Measurements from ENCODE around the gene NACA. TPM values are rescaled to one million over a fixed set of nuclear protein-coding genes. Genes with fewer than 3 reads are reported as not detected.

Gene NACA
- polyA plus RNA-seq, 2 donors = 1,812 to 2,103 TPM

DNA sequence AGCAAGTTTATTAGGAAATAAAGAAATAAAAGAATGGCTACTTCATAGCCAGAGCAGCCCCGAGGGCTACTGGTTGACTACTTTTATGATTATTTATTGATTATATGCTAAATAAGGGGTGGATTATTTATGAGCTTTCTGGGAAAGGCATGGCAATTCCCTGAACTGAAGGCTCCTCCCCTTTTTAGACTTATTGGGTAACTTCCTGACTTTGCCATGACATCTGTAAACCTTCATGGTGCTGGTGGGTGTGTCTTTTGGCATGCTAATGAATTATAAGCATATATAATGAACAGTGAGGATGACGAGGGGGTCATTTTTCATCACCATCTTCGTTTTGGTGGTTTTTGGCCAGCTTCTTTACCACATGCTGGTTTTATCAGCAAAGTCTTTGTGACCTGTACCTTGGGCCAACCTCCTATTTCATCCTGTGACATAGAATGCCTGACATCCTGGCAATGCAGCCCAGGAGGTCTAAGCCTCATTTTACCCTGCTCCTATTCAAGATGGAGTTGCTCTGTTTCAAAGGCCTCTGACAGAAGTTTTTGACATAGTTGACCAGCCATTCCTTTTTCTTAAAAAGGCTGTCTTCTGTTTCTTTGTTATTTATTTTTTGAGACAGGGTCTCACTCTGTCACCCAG lies 26.0 kb downstream of the NACA start:
- no peaks in the 10 kb centered on the region for H3K4me1 ChIP-seq (ENCODE audit: control insufficient read depth in 2 of 2, insufficient read depth in 2 of 2, low read length in 1 of 2)
- no peak overlapping the region for H3K27ac ChIP-seq (ENCODE audit: low read depth in 2 of 2, low read length in 1 of 2)
- no peaks in the 10 kb centered on the region for H3K27me3 ChIP-seq (ENCODE audit: control insufficient read depth in 1 of 2, insufficient read depth in 2 of 2, low read length in 2 of 2)
- 72 to 77% methylated on average over 3 of the region's 3 CpGs for WGBS, 2 donors
- no peak overlapping the region for H3K4me3 ChIP-seq (ENCODE audit: low read depth in 1 of 2, low read length in 2 of 2)
- H3K36me3 ChIP-seq (ENCODE audit: control insufficient read depth in 2 of 2, insufficient read depth in 2 of 2, low read length in 1 of 2) = no peaks in the 10 kb centered on the region
- no peaks in the 10 kb centered on the region for H3K9me3 ChIP-seq (ENCODE audit: control insufficient read depth in 2 of 2, insufficient read depth in 1 of 2, low read depth in 1 of 2, low read length in 1 of 2)

DNA sequence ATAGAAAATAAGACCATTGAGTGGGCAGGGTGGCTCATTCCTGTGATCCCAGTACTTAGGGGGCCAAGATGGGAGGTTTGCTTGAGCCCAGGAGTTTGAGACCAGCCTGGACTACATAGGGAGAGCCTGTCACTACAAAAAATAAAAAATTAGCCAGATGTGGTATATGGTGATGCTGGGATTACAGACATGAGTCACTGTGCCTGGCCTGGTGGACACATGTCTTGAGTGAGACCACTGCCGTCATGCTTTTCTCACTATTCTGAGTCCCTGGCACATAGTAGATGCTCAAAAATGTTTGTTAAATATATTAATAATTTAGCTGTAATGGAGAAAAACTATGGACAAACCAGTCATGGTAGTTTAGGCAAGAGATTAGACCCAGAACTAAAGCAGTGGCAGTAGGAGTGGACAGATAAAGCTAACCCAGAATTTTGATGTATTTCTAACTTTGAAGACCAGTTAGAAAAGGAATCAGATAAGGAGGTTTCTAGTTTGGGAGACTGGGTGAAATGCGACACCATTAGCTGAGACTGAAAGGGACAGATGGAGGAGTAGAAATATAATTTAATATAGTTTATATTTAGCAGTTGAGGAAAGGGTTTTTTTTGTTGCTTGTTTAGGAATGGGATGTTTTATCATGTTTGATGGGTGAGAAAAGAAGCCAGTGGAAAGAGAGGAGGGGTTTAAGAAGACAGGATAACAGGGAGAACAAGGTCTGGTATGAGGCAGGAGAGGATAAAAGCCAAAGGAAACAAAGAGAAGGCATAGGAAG lies 29.6 kb downstream of the NACA start:
- no peaks in the 10 kb centered on the region for H3K4me1 ChIP-seq (ENCODE audit: control insufficient read depth in 2 of 2, insufficient read depth in 2 of 2, low read length in 1 of 2)
- 75 to 78% methylated on average over 2 of the region's 2 CpGs for WGBS, 2 donors
- no peak overlapping the region for H3K27ac ChIP-seq (ENCODE audit: low read depth in 2 of 2, low read length in 1 of 2)
- H3K4me3 ChIP-seq (ENCODE audit: low read depth in 1 of 2, low read length in 2 of 2) = no peak overlapping the region
- no peaks in the 10 kb centered on the region for H3K27me3 ChIP-seq (ENCODE audit: control insufficient read depth in 1 of 2, insufficient read depth in 2 of 2, low read length in 2 of 2)
- no peaks in the 10 kb centered on the region for H3K36me3 ChIP-seq (ENCODE audit: control insufficient read depth in 2 of 2, insufficient read depth in 2 of 2, low read length in 1 of 2)
- H3K9me3 ChIP-seq (ENCODE audit: control insufficient read depth in 2 of 2, insufficient read depth in 1 of 2, low read depth in 1 of 2, low read length in 1 of 2) = no peaks in the 10 kb centered on the region

DNA sequence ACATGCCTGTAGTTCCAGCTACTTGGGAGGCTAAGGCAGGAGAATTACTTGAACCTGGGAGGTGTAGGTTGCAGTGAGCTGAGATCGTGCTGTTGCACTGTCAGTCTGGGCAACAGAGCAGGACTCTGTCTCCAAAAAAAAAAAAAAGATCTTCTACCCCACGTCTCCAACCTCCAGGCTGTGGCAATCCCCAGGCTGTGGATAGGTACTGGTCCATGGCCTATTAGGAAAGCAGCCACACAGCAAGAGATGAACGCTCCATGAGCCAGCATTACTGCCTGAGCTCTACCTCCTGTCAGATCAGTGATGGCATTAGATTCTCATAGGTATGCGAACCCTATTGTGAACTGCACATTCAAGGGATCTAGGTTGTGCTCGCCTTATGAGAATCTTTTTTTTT lies 30.9 kb downstream of the NACA start:
- H3K27me3 ChIP-seq (ENCODE audit: control insufficient read depth in 1 of 2, insufficient read depth in 2 of 2, low read length in 2 of 2) = no peaks in the 10 kb centered on the region
- H3K4me3 ChIP-seq (ENCODE audit: low read depth in 1 of 2, low read length in 2 of 2) = no peak overlapping the region
- no peak overlapping the region for H3K27ac ChIP-seq (ENCODE audit: low read depth in 2 of 2, low read length in 1 of 2)
- WGBS, 2 donors = 84 to 86% methylated on average over 5 of the region's 5 CpGs
- H3K4me1 ChIP-seq (ENCODE audit: control insufficient read depth in 2 of 2, insufficient read depth in 2 of 2, low read length in 1 of 2) = no peaks in the 10 kb centered on the region
- H3K36me3 ChIP-seq (ENCODE audit: control insufficient read depth in 2 of 2, insufficient read depth in 2 of 2, low read length in 1 of 2) = no peaks in the 10 kb centered on the region
- H3K9me3 ChIP-seq (ENCODE audit: control insufficient read depth in 2 of 2, insufficient read depth in 1 of 2, low read depth in 1 of 2, low read length in 1 of 2) = no peaks in the 10 kb centered on the region

DNA sequence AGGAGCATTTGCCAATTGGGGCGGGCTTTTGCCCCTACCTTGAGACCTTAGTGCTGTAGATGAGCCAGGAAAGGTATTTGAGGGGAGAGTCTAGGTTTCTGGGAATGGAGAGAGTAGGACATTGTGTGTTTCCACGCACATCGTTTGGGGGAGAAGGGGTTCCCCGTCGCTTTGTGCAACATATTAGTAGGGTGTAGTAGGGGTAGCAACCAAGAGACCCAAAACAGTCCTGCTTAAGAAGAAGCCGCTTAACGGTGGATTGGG lies 36.3 kb downstream of the NACA start:
- no peaks in the 10 kb centered on the region for H3K4me1 ChIP-seq (ENCODE audit: control insufficient read depth in 2 of 2, insufficient read depth in 2 of 2, low read length in 1 of 2)
- H3K9me3 ChIP-seq (ENCODE audit: control insufficient read depth in 2 of 2, insufficient read depth in 1 of 2, low read depth in 1 of 2, low read length in 1 of 2) = no peaks in the 10 kb centered on the region
- 1 to 2% methylated on average over 7 of the region's 7 CpGs for WGBS, 2 donors
- peak overlapping the region; percentile 36 to 96 for H3K4me3 ChIP-seq (ENCODE audit: low read depth in 1 of 2, low read length in 2 of 2)
- no peaks in the 10 kb centered on the region for H3K36me3 ChIP-seq (ENCODE audit: control insufficient read depth in 2 of 2, insufficient read depth in 2 of 2, low read length in 1 of 2)
- H3K27me3 ChIP-seq (ENCODE audit: control insufficient read depth in 1 of 2, insufficient read depth in 2 of 2, low read length in 2 of 2) = no peaks in the 10 kb centered on the region
- H3K27ac ChIP-seq (ENCODE audit: low read depth in 2 of 2, low read length in 1 of 2) = peak overlapping the region; percentile 96 to 100

DNA sequence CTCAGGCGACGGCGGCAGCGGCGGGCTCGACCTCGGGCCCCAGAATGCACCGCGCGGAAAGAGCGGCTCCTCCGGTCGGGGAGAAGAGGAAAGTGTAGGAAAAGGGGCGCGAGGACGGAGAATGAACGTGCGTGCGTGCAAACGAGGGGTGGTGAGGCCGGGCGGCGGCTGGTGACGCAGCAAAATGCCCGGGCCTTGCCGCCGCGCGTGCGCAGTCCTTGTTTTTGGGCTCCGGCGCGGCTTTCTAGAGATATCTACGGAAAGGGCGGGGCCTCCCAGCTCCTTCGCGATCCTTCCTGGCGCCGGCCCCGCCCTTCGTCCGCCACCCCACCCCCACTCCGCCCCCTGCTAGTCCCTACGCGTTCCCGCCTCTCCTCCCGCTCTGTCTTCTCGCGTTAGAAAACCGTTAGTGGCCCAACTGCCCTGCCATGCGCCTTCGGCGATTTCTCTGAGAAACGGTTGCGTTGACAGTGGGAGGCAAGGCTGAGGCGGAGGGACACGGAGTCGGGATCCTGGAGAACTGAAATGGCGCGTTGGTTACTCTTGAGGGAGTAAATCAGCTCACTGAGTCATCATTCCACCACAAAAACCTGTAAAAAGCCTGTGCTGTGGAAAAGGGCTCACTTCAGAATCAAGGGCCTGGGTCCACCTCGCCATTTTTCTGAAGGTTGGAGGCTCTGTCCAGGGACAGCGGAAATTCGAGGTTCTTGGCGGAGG lies 36.8 kb downstream of the NACA start, which contains the start of gene PTGES3:
PTGES3 (minus strand) TSS at position 156 of the 717 bp plus-strand sequence. CDS start 285 bp downstream, outside the sequence.
- Histone ChIP-seq H3K4me1 (ENCODE audit: control insufficient read depth in 2 of 2, insufficient read depth in 2 of 2, low read length in 1 of 2) (no peaks in the 10 kb centered on the region), H3K4me3 (ENCODE audit: low read depth in 1 of 2, low read length in 2 of 2) (peak within 1 kb of the TSS; percentile 90 to 96), H3K36me3 (ENCODE audit: control insufficient read depth in 2 of 2, insufficient read depth in 2 of 2, low read length in 1 of 2) (no peaks in the 10 kb centered on the region), H3K9me3 (ENCODE audit: control insufficient read depth in 2 of 2, insufficient read depth in 1 of 2, low read depth in 1 of 2, low read length in 1 of 2) (no peaks in the 10 kb centered on the region), H3K27ac (ENCODE audit: low read depth in 2 of 2, low read length in 1 of 2) (peak within 1 kb of the TSS; percentile 96 to 100), H3K27me3 (ENCODE audit: control insufficient read depth in 1 of 2, insufficient read depth in 2 of 2, low read length in 2 of 2) (no peaks in the 10 kb centered on the region)
- WGBS, 2 donors = 0 to 1% methylated on average over 61 to 64 of the region's 64 CpGs

DNA sequence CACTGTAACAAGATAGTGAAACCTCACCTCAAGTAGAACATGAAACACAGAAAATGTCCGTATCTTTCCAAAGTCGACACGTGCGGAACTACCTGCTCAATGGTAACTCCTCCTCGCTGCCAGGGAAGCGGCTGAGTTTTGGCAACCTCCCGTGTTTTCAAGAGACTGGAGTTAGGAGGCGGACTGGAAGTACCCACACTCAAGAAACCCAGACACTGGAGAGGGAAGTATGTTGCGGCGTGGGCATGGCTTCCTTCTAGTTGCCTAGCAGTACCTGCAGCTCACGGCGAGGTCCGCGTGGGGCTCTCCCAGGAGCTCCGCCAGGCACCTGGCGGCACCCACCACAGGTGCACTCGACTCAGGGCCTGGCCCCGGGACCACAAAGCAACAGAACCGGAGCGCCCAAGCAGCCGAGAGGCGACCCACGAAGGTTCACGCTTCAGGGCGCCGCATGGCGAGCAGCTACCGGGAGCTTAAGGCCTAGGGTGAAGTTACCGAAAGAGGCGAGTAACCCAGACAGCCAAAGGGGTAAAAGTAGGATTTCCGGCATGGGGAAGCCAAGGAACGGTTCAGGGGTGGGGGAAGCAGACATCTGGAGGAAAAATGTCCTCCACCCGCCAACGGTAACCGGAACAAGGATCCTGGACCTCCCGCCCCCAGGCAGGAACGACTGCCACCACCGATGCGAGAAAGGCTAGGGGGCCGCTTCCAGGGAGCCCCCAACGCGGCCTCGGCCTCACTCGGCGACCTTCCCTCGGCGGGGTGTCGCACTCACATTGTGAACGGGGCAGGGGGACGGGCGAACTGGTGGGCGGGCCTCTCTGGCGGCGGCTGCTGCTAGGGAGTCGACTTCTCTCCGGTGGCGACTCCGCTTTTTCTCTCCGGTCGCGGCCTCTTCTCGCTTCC lies 37.6 kb downstream of the NACA start:
- peak overlapping the region; percentile 96 to 100 for H3K27ac ChIP-seq (ENCODE audit: low read depth in 2 of 2, low read length in 1 of 2)
- no peaks in the 10 kb centered on the region for H3K27me3 ChIP-seq (ENCODE audit: control insufficient read depth in 1 of 2, insufficient read depth in 2 of 2, low read length in 2 of 2)
- 0% methylated on average over 57 to 62 of the region's 62 CpGs for WGBS, 2 donors
- no peaks in the 10 kb centered on the region for H3K9me3 ChIP-seq (ENCODE audit: control insufficient read depth in 2 of 2, insufficient read depth in 1 of 2, low read depth in 1 of 2, low read length in 1 of 2)
- H3K36me3 ChIP-seq (ENCODE audit: control insufficient read depth in 2 of 2, insufficient read depth in 2 of 2, low read length in 1 of 2) = no peaks in the 10 kb centered on the region
- H3K4me3 ChIP-seq (ENCODE audit: low read depth in 1 of 2, low read length in 2 of 2) = peak overlapping the region; percentile 90 to 96
- H3K4me1 ChIP-seq (ENCODE audit: control insufficient read depth in 2 of 2, insufficient read depth in 2 of 2, low read length in 1 of 2) = no peaks in the 10 kb centered on the region

DNA sequence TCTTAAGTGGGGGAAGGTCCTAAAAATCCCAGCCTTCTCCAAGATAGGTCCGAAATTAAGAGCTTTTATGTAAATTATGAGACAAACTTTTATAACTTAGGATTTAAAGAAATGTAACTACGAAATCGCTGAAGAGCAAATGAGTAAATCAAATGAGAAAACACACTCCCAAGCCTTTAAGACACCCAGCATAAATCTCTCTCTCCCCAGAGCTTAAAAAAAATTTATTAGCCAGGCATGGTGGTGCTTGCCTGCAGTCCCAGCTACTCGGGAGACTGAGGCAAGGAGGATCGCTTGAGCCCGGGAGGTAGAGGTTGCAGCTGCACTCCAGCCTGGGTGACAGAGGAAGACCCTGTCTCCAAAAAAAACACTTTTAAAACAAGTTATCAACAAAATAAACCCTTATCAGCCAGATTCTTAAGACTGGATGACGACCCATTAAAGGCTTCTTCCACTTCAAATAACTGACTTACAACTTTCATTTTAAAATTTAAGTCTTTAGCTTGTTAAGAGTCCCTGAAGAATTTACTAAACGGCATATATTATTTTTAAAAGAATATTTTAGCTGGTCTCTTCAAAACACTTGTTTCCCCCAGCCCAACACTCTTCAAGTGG lies 40.2 kb downstream of the NACA start:
- H3K4me1 ChIP-seq (ENCODE audit: control insufficient read depth in 2 of 2, insufficient read depth in 2 of 2, low read length in 1 of 2) = no peaks in the 10 kb centered on the region

DNA sequence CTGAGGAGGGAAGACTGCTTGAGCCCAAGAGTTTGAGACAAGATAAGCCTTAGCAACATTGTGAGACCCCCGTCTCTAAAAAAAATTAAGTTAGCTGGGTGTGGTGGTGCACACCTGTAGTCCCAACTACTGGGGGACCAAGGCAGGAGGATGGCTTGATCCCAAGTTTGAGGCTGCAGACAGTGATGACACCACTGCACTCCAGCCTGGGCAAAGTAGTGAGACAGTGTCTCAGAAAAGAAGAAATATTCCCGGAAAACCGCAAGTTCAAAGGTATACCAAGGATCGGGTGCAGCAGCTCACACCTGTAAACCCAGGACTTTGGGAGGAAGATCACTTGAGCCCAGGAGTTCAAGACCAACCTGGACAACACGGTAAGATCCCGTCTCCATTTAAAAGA lies 42.8 kb downstream of the NACA start:
- 78 to 90% methylated on average over 6 of the region's 6 CpGs for WGBS, 2 donors
- H3K36me3 ChIP-seq (ENCODE audit: control insufficient read depth in 2 of 2, insufficient read depth in 2 of 2, low read length in 1 of 2) = peaks cover 0 to 13% of the 10 kb centered on the region in 2 donors
- no peaks in the 10 kb centered on the region for H3K9me3 ChIP-seq (ENCODE audit: control insufficient read depth in 2 of 2, insufficient read depth in 1 of 2, low read depth in 1 of 2, low read length in 1 of 2)
- no peak overlapping the region for H3K27ac ChIP-seq (ENCODE audit: low read depth in 2 of 2, low read length in 1 of 2)
- no peaks in the 10 kb centered on the region for H3K4me1 ChIP-seq (ENCODE audit: control insufficient read depth in 2 of 2, insufficient read depth in 2 of 2, low read length in 1 of 2)
- no peaks in the 10 kb centered on the region for H3K27me3 ChIP-seq (ENCODE audit: control insufficient read depth in 1 of 2, insufficient read depth in 2 of 2, low read length in 2 of 2)
- H3K4me3 ChIP-seq (ENCODE audit: low read depth in 1 of 2, low read length in 2 of 2) = no peak overlapping the region

More for the DNA sequence above, 40.2 kb downstream of the NACA start:
- H3K4me3 ChIP-seq (ENCODE audit: low read depth in 1 of 2, low read length in 2 of 2) = peak overlapping the region in 1 of 2 donors; percentile 96
- H3K27ac ChIP-seq (ENCODE audit: low read depth in 2 of 2, low read length in 1 of 2) = peak overlapping the region; percentile 45 to 51
- WGBS, 2 donors = 20 to 21% methylated on average over 8 of the region's 8 CpGs
- H3K36me3 ChIP-seq (ENCODE audit: control insufficient read depth in 2 of 2, insufficient read depth in 2 of 2, low read length in 1 of 2) = peaks cover 0 to 9% of the 10 kb centered on the region in 2 donors
- H3K9me3 ChIP-seq (ENCODE audit: control insufficient read depth in 2 of 2, insufficient read depth in 1 of 2, low read depth in 1 of 2, low read length in 1 of 2) = no peaks in the 10 kb centered on the region
- H3K27me3 ChIP-seq (ENCODE audit: control insufficient read depth in 1 of 2, insufficient read depth in 2 of 2, low read length in 2 of 2) = no peaks in the 10 kb centered on the region
